ENCODE data around the gene TSPEAR. TPM values are rescaled to one million over a fixed set of nuclear protein-coding genes. Genes with fewer than 3 reads are reported as not detected.

The TSPEAR gene
- total and polyA plus RNA-seq, 4 experiments from 2014 or later = 0.07 TPM; not detected in 3

GRCh38 chr21:44456915-44457736 is 254.2 kb downstream of the TSPEAR start:
- Histone ChIP-seq H3K27me3 (ENCODE audit: insufficient read depth, low read length) (no peaks in the 10 kb centered on the region), H3K4me3 (ENCODE audit: low read length in 2 of 2) (no peak overlapping the region), H3K36me3 (ENCODE audit: insufficient read depth, low read length) (no peaks in the 10 kb centered on the region), H3K4me1 (ENCODE audit: insufficient read depth, low read length) (peaks cover 13% of the 10 kb centered on the region), H3K9me3 (ENCODE audit: control insufficient read depth in 1 of 2, low read length in 2 of 2) (no peaks in the 10 kb centered on the region), H3K27ac (ENCODE audit: low read depth, low read length) (no peak overlapping the region)
- intact Hi-C loops (cut with micrococcal nuclease) = no loop called here
- no peak for DNase-seq
- Mint-ChIP-seq H3K4me3 (peak overlapping the region in 4 of 8 donors; percentile 1 to 62 (median 12)), H3K9me3 (peaks cover 0 to 15% (median 1%) of the 10 kb centered on the region in 8 donors), H3K36me3 (no peaks in the 10 kb centered on the region), H3K27me3 (no peaks in the 10 kb centered on the region), H3K4me1 (peaks cover 0 to 18% (median 7%) of the 10 kb centered on the region in 4 donors), H3K27ac (no peak overlapping the region)
- CTCF ChIA-PET (ENCODE audit: partially characterized antibody) = no interaction called here
- POLR2A ChIA-PET (ENCODE audit: partially characterized antibody) = interaction anchor here (1.3 kb wide), 1 partner anchor 118 kb away, joined by 4 read pairs; the partner anchor contains the start of gene CFAP410

- Histone ChIP-seq H3K27ac (ENCODE audit: low read depth, low read length) (no peak overlapping the region), H3K4me3 (ENCODE audit: low read length in 2 of 2) (peak overlapping the region in 1 of 2 donors; percentile 55), H3K9me3 (ENCODE audit: control insufficient read depth in 1 of 2, low read length in 2 of 2) (no peaks in the 10 kb centered on the region), H3K4me1 (ENCODE audit: insufficient read depth, low read length) (peaks cover 13% of the 10 kb centered on the region), H3K27me3 (ENCODE audit: insufficient read depth, low read length) (no peaks in the 10 kb centered on the region), H3K36me3 (ENCODE audit: insufficient read depth, low read length) (no peaks in the 10 kb centered on the region)
- DNase-seq = no peak
- ChIA-PET POLR2A (ENCODE audit: partially characterized antibody) (interaction anchor here (1.3 kb wide), 1 partner anchor 117 kb away, joined by 4 read pairs; the partner anchor contains the start of gene CFAP410), CTCF (ENCODE audit: partially characterized antibody) (no interaction called here)
- Mint-ChIP-seq H3K27ac (no peak overlapping the region), H3K4me1 (peaks cover 0 to 18% (median 7%) of the 10 kb centered on the region in 4 donors), H3K27me3 (peaks cover 0 to 2% of the 10 kb centered on the region in 2 donors), H3K36me3 (no peaks in the 10 kb centered on the region), H3K9me3 (peaks cover 0 to 19% (median 1%) of the 10 kb centered on the region in 8 donors), H3K4me3 (peak overlapping the region in 4 of 8 donors; percentile 47 to 64 (median 60))
- intact Hi-C loops (cut with micrococcal nuclease) = no loop called here
Measured at GRCh38 chr21:44456214-44456914, 255.0 kb downstream of the TSPEAR start.

- ChIA-PET POLR2A (ENCODE audit: partially characterized antibody) (interaction anchor here (1.3 kb wide), 1 partner anchor 117 kb away, joined by 4 read pairs; the partner anchor contains the start of gene CFAP410), CTCF (ENCODE audit: partially characterized antibody) (no interaction called here)
- Histone ChIP-seq H3K4me3 (ENCODE audit: low read length in 2 of 2) (peak overlapping the region; percentile 11 to 55), H3K4me1 (ENCODE audit: insufficient read depth, low read length) (peaks cover 13% of the 10 kb centered on the region), H3K36me3 (ENCODE audit: insufficient read depth, low read length) (no peaks in the 10 kb centered on the region), H3K27ac (ENCODE audit: low read depth, low read length) (no peak overlapping the region), H3K9me3 (ENCODE audit: control insufficient read depth in 1 of 2, low read length in 2 of 2) (no peaks in the 10 kb centered on the region), H3K27me3 (ENCODE audit: insufficient read depth, low read length) (no peaks in the 10 kb centered on the region)
- Mint-ChIP-seq H3K4me1 (peaks cover 0 to 18% (median 7%) of the 10 kb centered on the region in 4 donors), H3K27me3 (peaks cover 1 to 2% of the 10 kb centered on the region in 2 donors), H3K9me3 (peaks cover 0 to 19% (median 1%) of the 10 kb centered on the region in 8 donors), H3K36me3 (no peaks in the 10 kb centered on the region), H3K4me3 (peak overlapping the region; percentile 65 to 86 (median 76)), H3K27ac (no peak overlapping the region)
- intact Hi-C loops (cut with micrococcal nuclease) = loop anchor here (1.0 kb wide), 1 partner anchor 116 kb away; the partner anchor contains the start of gene CFAP410
- peak in 2 of 5 donors; percentile 32 to 57 for DNase-seq
Measured at GRCh38 chr21:44455524-44456213, 255.7 kb downstream of the TSPEAR start.

GRCh38 chr21:44454747-44455523 is 256.4 kb downstream of the TSPEAR start, which contains the start of gene LRRC3:
Gene LRRC3 (plus strand): TSS chr21:44455510. CDS start chr21:44456645, 1,135 bp downstream.
- H3K4me1 ChIP-seq (ENCODE audit: insufficient read depth, low read length) = peaks cover 13% of the 10 kb centered on the region
- Mint-ChIP-seq H3K36me3 (no peaks in the 10 kb centered on the region), H3K9me3 (peaks cover 0 to 19% (median 1%) of the 10 kb centered on the region in 8 donors), H3K27ac (peak within 1 kb of the TSS; percentile 4 to 88 (median 53)), H3K27me3 (peaks cover 2% of the 10 kb centered on the region in 2 donors), H3K4me3 (peak within 1 kb of the TSS; percentile 73 to 86 (median 78)), H3K4me1 (peaks cover 0 to 18% (median 7%) of the 10 kb centered on the region in 4 donors)
- POLR2A ChIA-PET (ENCODE audit: partially characterized antibody) = interaction anchor here (1.2 kb wide), 1 partner anchor 116 kb away, joined by 3 read pairs; the partner anchor contains the start of gene CFAP410
- H3K27ac ChIP-seq (ENCODE audit: low read depth, low read length) = no peak within 1 kb of the TSS
- no peaks in the 10 kb centered on the region for H3K9me3 ChIP-seq (ENCODE audit: control insufficient read depth in 1 of 2, low read length in 2 of 2)
- peak within 1 kb of the TSS; percentile 11 to 55 for H3K4me3 ChIP-seq (ENCODE audit: low read length in 2 of 2)
- CTCF ChIA-PET (ENCODE audit: partially characterized antibody) = no interaction called here
- intact Hi-C loops (cut with micrococcal nuclease) = loop anchor here (1.0 kb wide), 1 partner anchor 116 kb away; the partner anchor contains the start of gene CFAP410
- DNase-seq = peak; percentile 71 to 85 (median 80)
- no peaks in the 10 kb centered on the region for H3K27me3 ChIP-seq (ENCODE audit: insufficient read depth, low read length)
- H3K36me3 ChIP-seq (ENCODE audit: insufficient read depth, low read length) = no peaks in the 10 kb centered on the region

GRCh38 chr21:44454058-44454457 is 257.3 kb downstream of the TSPEAR start:
- H3K27me3 ChIP-seq (ENCODE audit: insufficient read depth, low read length) = no peaks in the 10 kb centered on the region
- H3K4me3 Mint-ChIP-seq = peak overlapping the region; percentile 44 to 81 (median 71)
- no peaks in the 10 kb centered on the region for H3K36me3 ChIP-seq (ENCODE audit: insufficient read depth, low read length)
- H3K9me3 Mint-ChIP-seq = peaks cover 0 to 19% (median 1%) of the 10 kb centered on the region in 8 donors
- H3K9me3 ChIP-seq (ENCODE audit: control insufficient read depth in 1 of 2, low read length in 2 of 2) = no peaks in the 10 kb centered on the region
- H3K4me1 Mint-ChIP-seq = peaks cover 0 to 18% (median 7%) of the 10 kb centered on the region in 4 donors
- POLR2A ChIA-PET (ENCODE audit: partially characterized antibody) = interaction anchor here (1.2 kb wide), 1 partner anchor 115 kb away, joined by 3 read pairs; the partner anchor contains the start of gene CFAP410
- CTCF ChIA-PET (ENCODE audit: partially characterized antibody) = no interaction called here
- no peak for DNase-seq
- intact Hi-C loops (cut with micrococcal nuclease) = no loop called here
- H3K4me3 ChIP-seq (ENCODE audit: low read length in 2 of 2) = no peak overlapping the region
- no peaks in the 10 kb centered on the region for H3K36me3 Mint-ChIP-seq
- no peak overlapping the region for H3K27ac ChIP-seq (ENCODE audit: low read depth, low read length)
- H3K27me3 Mint-ChIP-seq = peaks cover 3% of the 10 kb centered on the region in 2 donors
- H3K27ac Mint-ChIP-seq = peak overlapping the region in 6 of 7 donors; percentile 4 to 88 (median 50)
- H3K4me1 ChIP-seq (ENCODE audit: insufficient read depth, low read length) = peaks cover 13% of the 10 kb centered on the region

- H3K4me1 ChIP-seq (ENCODE audit: insufficient read depth, low read length) = peaks cover 13% of the 10 kb centered on the region
- H3K27ac ChIP-seq (ENCODE audit: low read depth, low read length) = no peak overlapping the region
- Mint-ChIP-seq H3K27me3 (peaks cover 3 to 4% of the 10 kb centered on the region in 2 donors), H3K4me3 (peak overlapping the region in 2 of 8 donors; percentile 2 to 29), H3K36me3 (no peaks in the 10 kb centered on the region), H3K9me3 (peaks cover 0 to 19% (median 1%) of the 10 kb centered on the region in 8 donors), H3K4me1 (peaks cover 0 to 18% (median 7%) of the 10 kb centered on the region in 4 donors), H3K27ac (peak overlapping the region in 1 of 7 donors; percentile 53)
- no peak overlapping the region for H3K4me3 ChIP-seq (ENCODE audit: low read length in 2 of 2)
- no peaks in the 10 kb centered on the region for H3K9me3 ChIP-seq (ENCODE audit: control insufficient read depth in 1 of 2, low read length in 2 of 2)
- intact Hi-C loops (cut with micrococcal nuclease) = no loop called here
- H3K27me3 ChIP-seq (ENCODE audit: insufficient read depth, low read length) = no peaks in the 10 kb centered on the region
- H3K36me3 ChIP-seq (ENCODE audit: insufficient read depth, low read length) = no peaks in the 10 kb centered on the region
- POLR2A ChIA-PET (ENCODE audit: partially characterized antibody) = no interaction called here
- DNase-seq = no peak
- CTCF ChIA-PET (ENCODE audit: partially characterized antibody) = no interaction called here
Measured at GRCh38 chr21:44453120-44453519, 258.3 kb downstream of the TSPEAR start.

Measured in CD4-positive, alpha-beta memory T cell (primary cell).